MM.1S (cell line): ENCODE data around the gene LRIG2.

Experiments
- DNase-seq: peaks from one replicate; pipeline ENCODE4 v3.0.0-alpha.2; 2015
- H2AFZ ChIP-seq: fragments of 300-600 bp; sonication (generic); 2 replicates; pipeline ENCODE4 v1.6.0; 2016; ENCODE audit warnings: antibody characterized with exemption, low read length
- H3F3A ChIP-seq: fragments of 300-600 bp; sonication (generic); 2 replicates; pipeline ENCODE4 v1.6.1; 2016; ENCODE audit warnings: mild to moderate bottlenecking, antibody characterized with exemption, low read length, moderate library complexity, mixed read lengths; ENCODE audit not compliant: insufficient read depth
- H3K27ac ChIP-seq: fragments of 300-600 bp; sonication (generic); 2 replicates; pipeline ENCODE4 v1.5.1; 2016; ENCODE audit warnings: mild to moderate bottlenecking, low read length
- H3K27me3 ChIP-seq: fragments of 300-600 bp; sonication (generic); replicated peaks from 2 replicates; pipeline ENCODE4 v1.6.0; 2016; ENCODE audit warnings: low read length; ENCODE audit not compliant: insufficient read depth
- H3K36me3 ChIP-seq: fragments of 300-600 bp; sonication (generic); replicated peaks from 2 replicates; pipeline ENCODE4 v1.6.1; 2016; ENCODE audit warnings: mild to moderate bottlenecking, low read length, mixed read lengths; ENCODE audit not compliant: insufficient read depth
- H3K4me1 ChIP-seq: fragments of 300-600 bp; sonication (generic); 2 replicates; pipeline ENCODE4 v1.6.1; 2016; ENCODE audit warnings: low read length, mixed read lengths
- H3K4me2 ChIP-seq: fragments of 300-600 bp; sonication (generic); 2 replicates; pipeline ENCODE4 v1.6.0; 2016; ENCODE audit warnings: low read depth, low read length
- H3K4me3 ChIP-seq: fragments of 300-600 bp; sonication (generic); 2 replicates; pipeline ENCODE4 v1.5.1; 2016; ENCODE audit warnings: low read length, mixed read lengths
- H3K79me2 ChIP-seq: fragments of 300-600 bp; sonication (generic); 2 replicates; pipeline ENCODE4 v1.6.1; 2016; ENCODE audit warnings: mixed run types, low read length, mixed read lengths
- H3K9ac ChIP-seq: fragments of 300-600 bp; sonication (generic); 2 replicates; pipeline ENCODE4 v1.6.1; 2016; ENCODE audit warnings: low read length, mixed read lengths
- H3K9me2 ChIP-seq: fragments of 300-600 bp; sonication (generic); replicated peaks from 2 replicates; pipeline ENCODE4 v1.6.1; 2016; ENCODE audit warnings: mild to moderate bottlenecking, low read length, mixed read lengths; ENCODE audit not compliant: insufficient read depth
- H3K9me3 ChIP-seq: fragments of 300-600 bp; sonication (generic); replicated peaks from 2 replicates; pipeline ENCODE4 v1.6.1; 2016; ENCODE audit warnings: mild to moderate bottlenecking, low read length, mixed read lengths; ENCODE audit not compliant: insufficient read depth
- H4K20me1 ChIP-seq: fragments of 300-600 bp; sonication (generic); 2 replicates; pipeline ENCODE4 v1.6.1; 2016; ENCODE audit warnings: mild to moderate bottlenecking, low read length, moderate library complexity, mixed read lengths; ENCODE audit not compliant: insufficient read depth
- CTCF ChIP-seq: fragments of 300-600 bp; sonication (generic); IDR thresholded peaks from 2 replicates; pipeline ENCODE4 v1.5.1; 2016; ENCODE audit warnings: antibody characterized with exemption, low read length, mixed read lengths
- EZH2 ChIP-seq: fragments of 300-600 bp; sonication (generic); optimal IDR thresholded peaks from 2 replicates; pipeline ENCODE3; 2017; ENCODE audit warnings: low read depth, mild to moderate bottlenecking, antibody characterized with exemption, low read length, mixed read lengths
- EZH2phosphoT487 ChIP-seq: fragments of 300-600 bp; sonication (generic); IDR thresholded peaks from 2 replicates; pipeline ENCODE4 v1.6.1; 2018; ENCODE audit warnings: antibody characterized with exemption, low read length

Gene LRIG2

GRCh38 chr1:113103977-113104376 lies 31.0 kb downstream of the LRIG2 start:
- Histone ChIP-seq H3K36me3 (no peaks in the 10 kb centered on the region), H3K79me2 (no peaks in the 10 kb centered on the region), H3F3A (no peaks in the 10 kb centered on the region), H3K4me3 (no peak overlapping the region), H3K4me2 (no peak overlapping the region), H3K27ac (no peak overlapping the region), H3K4me1 (no peaks in the 10 kb centered on the region), H4K20me1 (no peaks in the 10 kb centered on the region), H3K27me3 (no peaks in the 10 kb centered on the region), H3K9me2 (no peaks in the 10 kb centered on the region), H2AFZ (no peak overlapping the region), H3K9me3 (no peaks in the 10 kb centered on the region), H3K9ac (no peak overlapping the region)
- DNase-seq = no peak
- TF ChIP-seq CTCF (no peak), EZH2phosphoT487 (no peak), EZH2 (no peak)

GRCh38 chr1:113106910-113107309 lies 33.9 kb downstream of the LRIG2 start:
- Histone ChIP-seq H3K9me3 (no peaks in the 10 kb centered on the region), H3K9me2 (no peaks in the 10 kb centered on the region), H3K27me3 (no peaks in the 10 kb centered on the region), H3K4me1 (no peaks in the 10 kb centered on the region), H3K4me3 (no peak overlapping the region), H2AFZ (no peak overlapping the region), H3K36me3 (no peaks in the 10 kb centered on the region), H3F3A (no peaks in the 10 kb centered on the region), H3K9ac (no peak overlapping the region), H4K20me1 (no peaks in the 10 kb centered on the region), H3K79me2 (no peaks in the 10 kb centered on the region), H3K4me2 (no peak overlapping the region), H3K27ac (no peak overlapping the region)
- no peak for DNase-seq
- TF ChIP-seq CTCF (no peak), EZH2 (no peak), EZH2phosphoT487 (no peak)

- no peak overlapping the region for H3K4me3 ChIP-seq
- H3K36me3 ChIP-seq = no peaks in the 10 kb centered on the region
- no peak overlapping the region for H3K4me2 ChIP-seq
- no peaks in the 10 kb centered on the region for H3F3A ChIP-seq
- no peaks in the 10 kb centered on the region for H3K79me2 ChIP-seq
- H3K27ac ChIP-seq = no peak overlapping the region
- H3K9me2 ChIP-seq = no peaks in the 10 kb centered on the region
- H2AFZ ChIP-seq = no peak overlapping the region
- TF ChIP-seq EZH2phosphoT487 (no peak), EZH2 (no peak), CTCF (no peak)
- no peaks in the 10 kb centered on the region for H4K20me1 ChIP-seq
- no peaks in the 10 kb centered on the region for H3K9me3 ChIP-seq
- H3K4me1 ChIP-seq = no peaks in the 10 kb centered on the region
- H3K27me3 ChIP-seq = no peaks in the 10 kb centered on the region
- no peak for DNase-seq
- no peak overlapping the region for H3K9ac ChIP-seq
These were observed 37.0 kb downstream of the LRIG2 start for GRCh38 chr1:113109908-113110554.
